ENCODE results near the gene FILIP1.
"Not testable (repeated sequence)": the region's sequence is repeated elsewhere in the genome, so short reads cannot be mapped to it uniquely, and the experiment has no call there.

Gene FILIP1

DNA sequence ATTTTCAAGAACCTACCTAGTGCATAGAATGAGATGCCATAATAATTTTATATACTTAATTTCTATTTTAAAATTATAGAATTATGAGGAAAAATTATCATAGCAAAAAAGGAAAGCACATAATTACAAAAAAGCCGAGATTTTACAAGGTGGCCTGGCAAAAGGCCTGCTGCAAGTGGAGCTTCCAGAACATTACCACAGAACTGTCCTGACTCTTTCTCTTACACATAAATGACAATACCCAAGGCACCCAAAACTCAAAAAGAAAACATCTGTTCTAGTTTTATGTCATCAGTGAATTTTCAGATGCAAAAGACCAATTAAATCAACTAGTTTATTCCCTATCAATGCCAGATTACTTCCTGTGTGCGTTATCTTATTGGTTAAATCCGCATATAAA, 74.2 kb downstream of the FILIP1 start:
- no peak for DNase-seq

DNA sequence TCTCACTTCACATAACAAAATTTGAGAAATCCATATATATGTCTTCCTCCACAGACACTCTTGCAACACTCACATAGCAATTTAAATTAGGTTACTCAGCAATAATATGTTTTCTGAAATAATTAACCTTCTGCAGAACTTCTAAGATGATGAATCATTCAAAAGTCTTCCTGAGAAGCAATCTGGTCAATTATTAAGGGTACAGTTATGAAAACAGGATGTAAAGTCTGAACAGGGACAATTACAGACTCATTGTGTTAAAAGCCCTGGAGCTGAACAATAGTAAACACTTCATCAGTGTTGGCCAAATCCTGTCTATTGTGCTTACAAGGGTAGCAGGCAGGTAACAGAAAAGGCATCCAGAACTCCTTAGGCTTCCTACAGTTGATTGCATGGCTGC, 75.4 kb downstream of the FILIP1 start:
- no peak for DNase-seq

DNA sequence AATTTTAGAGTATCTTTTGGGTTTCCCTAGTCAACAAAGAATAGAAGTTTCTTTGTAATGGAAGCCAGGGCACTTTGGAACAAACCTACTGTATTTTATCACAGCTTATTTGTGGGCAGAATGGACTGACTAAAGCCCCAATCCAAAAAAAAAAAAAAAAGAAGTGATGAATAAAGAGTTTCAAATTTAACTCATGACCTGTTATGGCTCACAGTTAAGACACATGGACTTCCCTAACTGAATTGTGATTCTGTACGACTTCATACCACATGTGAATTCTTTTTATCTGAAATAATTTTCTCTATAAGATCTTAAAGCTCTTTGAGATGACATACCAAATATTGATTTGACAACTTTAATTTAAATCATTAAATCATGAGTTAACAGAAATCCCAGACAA, 77.2 kb downstream of the FILIP1 start:
- DNase-seq, result no peak

DNA sequence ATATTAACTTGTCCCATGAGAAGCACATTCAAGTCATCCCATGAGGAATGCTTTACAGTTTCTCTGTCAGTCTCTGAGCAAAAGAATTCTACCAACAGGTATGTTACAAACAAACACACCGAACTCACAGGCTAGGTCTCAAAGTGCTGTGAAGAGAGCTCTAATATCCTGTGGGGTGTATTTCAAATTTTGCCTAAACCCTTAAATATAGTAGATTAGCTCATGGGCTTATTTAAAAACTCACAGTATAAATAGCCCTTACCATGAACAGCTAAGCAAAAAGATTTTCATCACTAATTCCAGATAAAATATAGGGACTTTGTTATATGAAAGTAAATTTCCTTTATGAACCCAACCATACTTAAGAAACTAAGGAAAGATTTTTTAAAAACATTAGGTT, 77.8 kb downstream of the FILIP1 start:
- no peak for DNase-seq

DNA sequence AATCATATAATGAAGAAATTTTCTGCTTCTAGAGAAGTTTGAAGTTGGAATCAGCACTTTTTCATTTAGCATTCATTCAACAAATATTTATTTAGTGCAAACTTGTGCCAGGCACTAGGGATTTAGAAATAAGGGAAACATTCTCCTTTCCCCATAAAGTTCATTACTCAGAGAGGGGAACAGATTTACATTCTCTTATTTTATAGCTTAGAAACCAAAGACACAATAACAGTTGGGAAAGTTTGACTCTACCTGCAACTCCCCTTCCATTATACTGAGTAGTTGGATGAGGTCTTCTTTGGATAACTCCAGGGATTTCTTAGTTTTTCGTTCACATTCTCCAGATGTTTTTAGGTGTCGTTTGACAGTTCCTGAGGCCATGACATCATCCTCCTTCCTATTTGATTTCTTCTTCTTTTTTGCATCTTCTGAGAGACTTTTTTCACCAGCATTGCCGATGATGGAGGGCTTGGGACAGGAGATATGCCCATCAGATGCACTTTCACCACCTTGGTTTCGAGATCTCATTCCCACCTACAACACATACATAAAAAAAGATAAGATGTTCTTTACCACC, 79.1 kb downstream of the FILIP1 start:
- no peak for DNase-seq

DNA sequence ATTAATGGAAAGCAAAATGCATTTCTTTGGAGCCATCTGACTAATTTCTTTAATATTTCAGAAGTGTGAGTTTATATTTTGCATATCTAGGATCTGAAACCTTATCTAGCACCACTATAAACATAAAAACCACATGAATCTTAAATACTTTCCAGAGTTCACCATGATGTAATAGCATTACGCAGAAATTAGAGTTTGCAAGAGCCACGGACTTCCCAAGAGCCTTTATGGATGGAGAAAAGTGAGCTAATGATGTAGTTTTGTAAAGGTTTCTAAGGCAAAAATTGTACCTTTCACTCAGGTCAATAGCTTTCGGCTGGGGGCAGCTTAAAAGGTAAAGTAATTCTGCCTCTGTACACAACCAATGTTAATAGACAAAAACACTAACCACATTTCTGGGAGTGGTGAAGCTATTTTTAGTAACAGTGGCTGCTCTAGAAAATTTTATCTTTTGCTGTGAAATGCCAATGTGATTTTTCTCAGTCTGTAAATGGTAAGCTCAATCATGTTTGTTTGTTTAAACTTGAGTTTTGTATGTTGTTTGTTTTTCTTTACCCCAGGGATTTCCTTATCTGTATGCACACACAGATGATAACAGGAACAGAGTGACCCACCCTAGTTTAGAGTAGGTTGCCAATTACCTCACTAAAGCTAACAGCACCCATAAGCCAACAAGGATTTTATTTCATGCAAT, 80.5 kb downstream of the FILIP1 start:
- DNase-seq, result no peak

DNA sequence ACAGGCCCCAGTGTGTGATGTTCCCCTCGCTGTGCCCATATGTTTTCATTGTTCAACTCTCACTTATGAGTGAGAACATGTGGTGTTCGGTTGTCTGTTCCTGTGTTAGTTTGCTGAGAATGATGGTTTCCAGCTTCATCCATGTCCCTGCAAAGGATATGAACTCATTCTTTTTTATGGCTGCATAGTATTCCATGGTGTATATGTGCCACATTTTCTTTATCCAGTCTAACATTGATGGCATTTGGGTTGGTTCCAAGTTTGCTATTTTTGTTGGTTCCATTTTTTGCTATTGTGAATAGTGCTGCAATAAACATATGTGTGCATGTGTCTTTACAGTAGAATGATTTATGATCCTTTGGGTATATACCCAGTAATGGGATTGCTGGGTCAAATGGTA, 83.0 kb downstream of the FILIP1 start:
- DNase-seq, result not testable (repeated sequence)

DNA sequence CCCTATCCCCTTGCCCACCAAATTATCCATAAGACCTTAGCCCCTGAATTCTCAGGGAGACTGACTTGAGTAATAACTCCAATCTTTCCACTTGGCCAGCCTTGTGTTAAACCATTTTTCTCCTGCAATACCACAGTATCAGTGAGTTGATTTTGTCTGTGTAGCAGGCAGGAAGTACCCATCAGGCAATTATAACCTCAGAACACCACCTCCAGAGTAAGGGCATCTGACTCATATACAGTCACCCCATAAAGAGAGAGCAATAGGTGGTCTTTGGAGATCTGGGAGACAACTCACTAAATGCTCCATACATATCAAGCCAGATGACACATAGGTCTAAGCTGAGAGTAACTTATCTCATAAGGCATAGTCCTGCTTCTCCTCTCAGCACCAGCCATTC, 83.7 kb downstream of the FILIP1 start:
- no peak for DNase-seq

DNA sequence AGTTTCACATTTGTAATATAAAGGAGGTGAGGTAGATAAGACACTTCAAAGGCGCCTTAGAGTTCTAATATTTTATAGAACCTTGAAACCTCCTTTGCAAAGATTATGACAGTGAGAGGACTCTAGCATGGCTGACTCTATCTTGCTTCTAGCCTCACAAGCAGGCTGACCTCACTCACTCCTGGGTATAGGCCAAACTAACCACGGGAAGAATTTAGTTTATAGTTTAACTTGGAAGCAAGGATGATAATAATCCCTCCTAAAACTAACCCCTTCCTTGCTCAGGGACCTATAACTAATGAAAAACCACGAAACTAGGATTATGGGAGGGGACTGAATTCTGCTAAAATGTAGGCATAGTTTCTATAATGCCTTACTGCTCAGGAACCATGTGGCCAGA, 84.3 kb downstream of the FILIP1 start:
- no peak for DNase-seq

DNA sequence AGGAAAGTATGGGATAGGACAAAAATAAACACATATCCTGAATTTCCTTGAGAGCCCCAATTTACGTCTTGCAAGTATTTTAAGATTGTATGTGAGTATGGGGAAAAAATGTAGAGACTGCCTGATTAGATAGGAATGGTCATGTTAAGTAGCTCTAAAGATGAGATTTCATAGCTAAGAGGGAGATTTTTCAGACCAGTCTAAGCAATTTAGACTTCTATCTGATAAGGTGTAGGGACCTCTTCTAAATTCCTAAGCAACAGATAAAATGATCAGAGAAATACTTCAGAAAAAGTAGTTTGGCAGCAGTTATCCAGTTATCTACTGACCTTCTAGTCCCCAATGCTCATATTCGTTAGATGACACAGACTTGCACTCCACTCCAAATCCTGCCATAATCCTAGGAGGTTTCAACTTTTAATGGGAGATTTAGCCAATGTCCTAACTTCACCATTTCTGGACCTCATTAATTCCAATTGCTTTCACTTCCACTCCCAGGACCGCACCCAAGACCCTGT, 90.0 kb downstream of the FILIP1 start:
- DNase-seq, result no peak

DNA sequence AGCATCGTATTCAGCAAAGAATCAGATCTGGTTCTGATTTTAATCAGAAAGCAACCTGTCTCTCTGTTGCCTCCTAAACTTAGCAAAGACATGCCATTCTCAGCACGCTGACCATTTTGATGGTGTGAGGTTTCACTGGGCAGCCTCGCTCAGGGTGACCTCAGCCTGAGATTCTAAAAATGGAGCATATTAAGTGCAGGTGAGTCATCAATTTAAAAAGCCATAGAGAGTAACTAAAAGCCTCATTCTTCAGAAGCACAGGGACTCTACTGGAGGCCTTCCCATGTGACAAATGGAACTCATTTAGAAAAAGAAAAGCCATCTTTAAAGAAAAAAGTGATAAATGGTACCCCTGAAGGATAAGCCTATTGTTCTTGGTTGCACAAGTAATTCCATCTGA, 91.3 kb downstream of the FILIP1 start:
- DNase-seq, result no peak

DNA sequence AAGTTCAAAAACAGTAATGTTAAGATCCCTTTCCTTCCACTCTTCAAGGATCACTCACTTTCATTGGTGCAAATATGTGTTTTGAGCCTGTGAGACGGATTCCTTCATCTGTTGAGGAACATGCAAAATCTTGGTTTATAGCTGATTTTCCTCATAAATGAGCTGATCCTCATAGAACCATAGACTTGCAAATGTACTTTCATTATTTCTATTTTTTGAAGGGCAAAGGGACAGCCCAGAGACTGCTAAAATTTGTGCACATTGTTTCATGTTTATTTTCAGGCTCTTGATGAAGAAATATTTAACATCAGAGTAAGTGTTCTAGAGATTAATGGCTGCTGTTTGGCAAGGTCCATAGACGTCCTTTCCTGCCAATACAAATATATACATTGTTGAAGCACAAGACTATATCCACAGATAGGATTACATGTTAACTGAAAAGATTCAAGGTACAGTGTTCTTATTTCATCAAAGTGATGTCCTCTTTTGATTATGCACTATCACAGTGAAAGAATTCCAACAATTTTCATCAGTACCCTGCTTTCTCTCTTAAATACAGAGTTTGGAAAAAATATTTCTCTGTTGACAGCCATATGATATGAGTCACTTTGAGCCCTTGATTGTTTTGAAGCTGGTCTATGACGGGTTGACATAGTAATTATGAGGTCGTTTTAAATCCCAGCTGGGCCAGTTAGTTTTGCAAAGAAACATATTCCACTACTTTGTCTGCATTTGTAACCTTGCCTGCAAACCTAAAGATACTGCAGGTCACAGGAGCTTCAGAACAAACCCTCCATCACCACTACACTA, 95.7 kb downstream of the FILIP1 start:
- no peak for DNase-seq

DNA sequence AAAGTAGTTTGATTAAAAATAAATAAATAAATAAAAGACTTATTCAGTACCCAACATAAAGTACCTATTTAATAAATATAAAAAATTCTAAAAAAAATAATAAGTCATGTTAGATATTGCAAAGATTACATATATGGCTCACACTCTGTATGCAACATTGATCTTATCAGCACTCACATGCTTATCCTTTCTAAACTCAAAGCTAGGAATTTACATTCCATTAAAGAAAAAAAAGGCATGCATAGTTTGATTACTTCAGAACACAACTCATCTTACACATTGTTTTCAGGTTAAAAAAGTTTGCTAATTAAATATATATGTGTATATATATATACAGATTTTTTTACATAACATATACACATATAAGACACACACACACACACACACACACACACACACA, 96.4 kb downstream of the FILIP1 start:
- no peak for DNase-seq

DNA sequence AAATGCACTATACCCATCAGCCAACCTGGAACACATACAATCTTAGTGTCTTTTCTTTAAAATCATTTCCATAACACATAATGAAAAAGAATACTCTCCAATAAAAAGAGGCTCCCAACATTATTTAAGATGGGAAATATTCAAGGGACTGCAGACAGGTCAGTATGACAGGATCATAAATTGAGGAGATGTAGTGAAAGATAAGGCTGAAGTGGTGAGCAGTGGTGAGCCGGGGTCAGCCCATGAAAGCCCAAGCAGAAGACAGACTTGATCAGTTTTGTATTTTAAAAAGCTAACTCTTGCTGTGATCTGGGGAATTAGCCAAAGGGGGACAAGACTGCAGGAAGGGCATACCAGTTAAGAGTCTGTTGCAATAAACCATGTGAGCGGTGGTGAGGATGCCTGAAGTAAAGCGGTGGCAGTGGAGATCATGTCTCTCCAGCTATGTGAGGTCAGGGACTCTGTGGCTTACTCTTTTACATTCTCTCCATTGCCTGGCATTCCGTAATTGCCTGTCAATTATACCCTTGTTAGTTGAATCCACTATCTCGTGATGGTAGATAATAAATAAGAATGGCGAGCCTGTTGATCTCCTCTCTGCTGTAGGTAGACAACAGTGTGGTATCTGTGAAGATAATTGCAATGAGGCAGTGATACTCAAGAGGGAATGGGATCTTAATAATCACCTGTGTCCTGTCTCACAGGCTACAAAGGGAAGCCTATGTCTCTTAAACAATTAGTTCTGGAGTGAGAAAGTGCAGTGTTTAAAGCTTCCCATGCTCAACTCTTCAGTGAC, 97.4 kb downstream of the FILIP1 start:
- DNase-seq, result no peak

DNA sequence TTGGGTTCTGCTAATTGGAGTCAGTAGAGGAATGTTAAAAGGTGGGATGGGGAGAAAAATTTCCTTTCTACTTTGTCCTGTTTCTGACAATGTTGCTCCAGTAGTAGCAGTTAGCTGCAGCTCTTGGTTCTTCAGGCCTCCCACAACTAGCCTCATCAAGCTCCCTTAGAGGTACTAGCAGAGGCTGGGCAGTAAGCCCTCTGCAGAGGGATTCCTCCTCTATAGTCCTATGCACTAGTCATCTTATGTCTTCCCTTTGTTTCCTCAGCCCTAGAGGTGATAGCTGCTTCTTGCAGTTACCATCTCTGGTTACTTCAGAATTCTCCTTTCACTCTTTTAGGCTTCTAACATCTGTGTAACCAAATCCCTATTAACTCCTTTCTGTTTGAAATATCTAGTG, 99.8 kb downstream of the FILIP1 start:
- no peak for DNase-seq

DNA sequence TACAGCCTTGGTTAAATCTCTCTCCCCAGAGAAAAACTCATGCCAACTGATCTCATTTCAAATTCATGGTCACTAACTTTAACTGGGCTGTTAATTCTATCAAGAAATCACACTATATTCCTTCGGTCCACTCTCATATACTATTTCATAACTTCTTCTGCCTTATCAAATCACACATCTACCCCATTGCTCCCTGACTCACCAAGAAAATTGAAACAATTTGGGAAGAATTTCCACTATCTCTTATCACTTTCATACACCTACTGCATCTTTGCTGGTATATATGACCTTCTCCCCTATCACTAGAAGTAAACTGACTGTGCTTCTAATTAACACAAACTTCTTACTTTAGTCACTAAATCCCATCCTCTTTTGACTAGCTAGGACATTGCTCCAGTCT, 102.3 kb downstream of the FILIP1 start:
- no peak for DNase-seq

DNA sequence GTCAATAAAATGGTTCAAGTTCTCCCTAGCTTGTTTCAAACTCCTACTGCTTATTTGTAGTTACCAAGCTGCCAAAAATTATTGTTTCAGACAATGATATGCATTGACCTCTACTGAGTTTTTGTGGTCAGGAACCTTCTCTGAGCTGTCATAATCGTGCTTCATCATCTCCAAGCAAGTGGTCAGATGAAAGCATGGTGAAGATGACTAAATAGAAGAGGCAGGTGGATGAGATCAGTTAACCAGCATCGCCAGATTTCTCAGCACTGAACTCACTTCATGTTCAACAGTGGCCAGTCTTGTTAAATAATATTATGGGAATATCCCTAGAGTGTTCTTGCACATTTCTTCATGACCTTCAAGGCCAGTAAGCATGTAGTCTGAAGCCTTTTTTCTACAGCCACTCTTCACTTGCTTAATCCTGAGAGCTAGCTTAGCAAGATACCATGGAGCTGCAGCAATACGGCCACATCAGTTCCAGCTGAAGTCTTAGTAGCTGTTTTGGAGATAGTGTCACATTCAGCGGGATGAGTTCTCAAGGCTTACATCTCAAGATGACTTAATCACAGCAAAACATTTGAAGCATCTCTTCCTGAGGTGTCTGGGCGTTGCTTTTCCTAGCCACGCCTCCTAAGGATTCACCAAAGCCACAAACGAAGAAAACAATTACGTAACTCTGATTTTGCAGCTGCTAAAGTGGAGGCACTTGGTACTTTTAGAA, 107.4 kb downstream of the FILIP1 start:
- no peak for DNase-seq

DNA sequence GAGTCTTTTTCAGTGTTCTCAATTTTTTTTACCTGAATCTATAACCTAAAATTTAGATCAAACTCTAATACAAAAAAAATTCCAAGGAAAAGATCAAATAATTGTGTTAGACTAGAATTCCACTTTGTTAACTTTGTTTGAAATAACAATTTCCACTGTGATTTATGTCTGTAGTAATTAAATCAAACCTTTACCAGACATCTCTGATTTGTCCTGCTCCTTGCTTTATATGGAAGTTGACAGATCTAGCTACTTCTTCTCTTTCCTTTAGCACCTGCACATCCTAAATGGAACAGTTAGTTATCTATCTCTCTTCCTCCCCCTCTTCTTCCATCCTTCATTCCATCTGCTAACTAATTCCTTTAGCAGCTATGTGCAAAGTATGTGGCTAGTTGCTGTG, 109.5 kb downstream of the FILIP1 start:
- no peak for DNase-seq

DNA sequence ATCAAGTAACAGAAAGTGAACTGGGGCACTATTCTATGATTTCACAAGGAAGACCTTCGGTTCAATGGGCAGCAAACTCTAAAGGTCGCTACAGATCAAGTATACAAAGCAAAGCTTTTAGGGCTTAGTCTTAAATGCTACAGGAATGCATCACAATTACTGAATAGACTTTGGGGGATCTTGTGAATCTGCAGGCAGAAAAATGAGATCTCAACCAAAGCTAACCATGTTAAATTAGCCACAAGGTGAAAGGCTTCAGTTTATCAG, 111.0 kb downstream of the FILIP1 start:
- DNase-seq, result no peak

DNA sequence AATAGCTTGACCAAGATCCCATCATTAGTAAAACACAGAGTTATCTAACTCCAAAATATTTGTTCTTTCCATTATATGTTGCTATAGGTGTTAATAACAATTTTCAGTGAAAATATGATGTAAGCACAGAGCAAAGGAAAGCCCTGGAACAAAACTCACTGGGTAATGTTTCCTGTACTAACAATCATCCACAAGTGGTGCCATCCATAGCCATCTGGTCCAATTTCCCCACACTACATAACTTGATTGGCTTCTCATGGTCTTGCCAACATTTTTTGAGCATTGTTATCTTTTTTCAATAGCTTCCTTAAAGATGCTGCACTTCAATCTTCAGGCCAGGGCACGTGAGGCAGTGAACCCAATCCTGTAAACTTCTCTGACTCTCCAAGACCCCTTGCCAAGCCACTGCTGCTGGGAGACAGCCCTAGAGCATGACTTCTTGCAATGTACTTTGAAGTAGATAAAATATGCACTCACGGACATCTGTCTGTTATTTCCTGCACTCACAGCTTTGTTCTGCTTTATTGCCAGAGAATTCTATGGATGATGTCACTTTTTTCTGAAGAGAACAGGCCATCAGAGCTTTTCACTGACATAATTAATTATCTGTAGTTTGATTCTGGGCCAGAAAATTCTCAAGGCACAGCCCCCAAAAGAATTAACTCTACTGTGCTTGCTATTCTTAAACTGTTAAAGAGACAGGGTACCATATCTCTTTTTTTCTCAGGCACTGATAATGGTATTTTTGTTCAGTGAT, 111.5 kb downstream of the FILIP1 start:
- DNase-seq, result no peak

DNA sequence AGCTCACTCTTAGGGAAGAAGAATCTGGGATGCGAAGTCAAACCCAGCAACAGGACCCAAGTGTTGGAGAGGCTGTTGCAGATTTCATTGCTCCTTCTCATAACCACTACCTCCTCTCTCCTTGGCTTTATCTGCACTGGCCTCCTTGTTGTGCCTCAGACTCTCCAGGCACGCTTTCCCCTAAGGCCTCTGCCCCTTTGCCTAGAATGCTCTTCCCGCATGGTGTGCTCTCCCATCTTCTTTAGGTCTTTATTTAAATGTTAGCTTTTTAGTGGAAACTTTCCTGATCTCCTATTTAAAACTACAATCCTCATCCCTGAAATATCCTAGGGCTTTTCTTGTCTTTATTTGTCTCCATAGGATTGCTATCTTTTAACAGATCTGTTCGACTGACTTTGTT, 114.1 kb downstream of the FILIP1 start:
- no peak for DNase-seq

DNA sequence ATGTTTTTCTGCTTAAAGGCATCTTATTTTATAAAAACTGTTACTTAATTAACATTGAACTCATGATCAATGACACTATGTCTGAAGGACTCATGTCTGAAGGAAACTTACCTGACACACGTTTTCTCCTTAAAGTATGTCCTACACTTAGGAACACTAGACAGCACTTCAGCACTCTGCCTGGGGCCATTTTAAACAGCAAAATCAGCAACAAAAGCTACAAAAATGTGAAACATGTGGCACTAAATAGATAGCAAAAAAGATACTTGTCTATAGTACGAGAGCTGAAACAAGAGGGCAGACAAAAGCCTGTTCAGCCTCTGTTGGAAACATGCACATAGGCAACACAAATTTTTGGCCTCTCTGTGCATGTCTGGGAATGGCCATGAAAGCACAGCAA, 115.5 kb downstream of the FILIP1 start:
- DNase-seq, result no peak

All from activated CD4-positive, alpha-beta T cell treated with anti-CD3 and anti-CD28 coated beads for 4 hours (primary cell).